Tibial nerve (tissue), 4 donors: ENCODE data around the gene SNX19. TPM values are rescaled to one million over a fixed set of nuclear protein-coding genes. Genes with fewer than 3 reads are reported as not detected.
"Not testable (repeated sequence)": the region's sequence is repeated elsewhere in the genome, so short reads cannot be mapped to it uniquely, and the experiment has no call there.

Source experiments
- DNase-seq, 2 donors: peaks; one replicate each; pipeline ENCODE4 v3.0.0-alpha.2; 2019; ENCODE audit warnings: low spot score in 2 of 2
- H3K27ac ChIP-seq, 4 donors: fragments of 200-600 bp; sonication (generic) in 3 of 4; one replicate each; pipeline ENCODE4 v1.5.1; 2017 to 2019; ENCODE audit warnings: mild to moderate bottlenecking in 1 of 4
- H3K27me3 ChIP-seq, 2 donors: fragments of 200-600 bp; sonication (generic) in 1 of 2; one replicate each; pipeline versions ENCODE4 v1.5.1 to v1.6.0; 2017 to 2019
- H3K36me3 ChIP-seq, 3 donors: fragments of 200-600 bp; sonication (generic); one replicate each; pipeline ENCODE4 v1.5.1; 2018 to 2019
- H3K4me1 ChIP-seq, 4 donors: fragments of 200-600 bp; sonication (generic) in 3 of 4; one replicate each; pipeline ENCODE4 v1.5.1; 2017 to 2019
- H3K4me3 ChIP-seq, 4 donors: fragments of 200-600 bp; sonication (generic) in 3 of 4; one replicate each; pipeline ENCODE4 v1.5.1; 2017 to 2019; ENCODE audit warnings: mild to moderate bottlenecking in 1 of 4, moderate library complexity in 1 of 4
- H3K9me3 ChIP-seq, 4 donors: fragments of 200-600 bp; sonication (generic) in 3 of 4; one replicate each; pipeline ENCODE4 v1.5.1; 2017 to 2019
- EP300 ChIP-seq, 2 donors: sonication (generic); formaldehyde crosslinking; IDR thresholded peaks; one replicate each; pipeline ENCODE4 v1.6.1; 2017; ENCODE audit warnings: antibody characterized with exemption in 2 of 2, mild to moderate bottlenecking in 1 of 2
- POLR2A ChIP-seq, 2 donors: fragments of 450-650 bp; IDR thresholded peaks; one replicate each; pipeline ENCODE4 v1.6.1; 2017; ENCODE audit warnings: antibody characterized with exemption in 2 of 2, mild to moderate bottlenecking in 2 of 2, moderate library complexity in 2 of 2
- WGBS, 2 donors: methylation state at CpG; one replicate each; pipeline ENCODE4 v1.1.5; 2018; 5-methylcytosine and 5-hydroxymethylcytosine counted together
- total RNA-seq, 4 donors: library from RNA; depleted of rRNA; stranded (reverse); fragments of >200 nt; gene quantifications; one replicate each; pipeline ENCODE4 v1.1.0, GENCODE V29; 2016
- TF ChIP-seq, protein P1 (sequence below), 5 experiments: fragments of 200-600 bp in 3 of 5; fragments of 450-650 bp in 2 of 5; sonication (generic) in 3 of 5; IDR thresholded peaks; one replicate each; pipeline ENCODE4 v1.5.1; 2016 to 2019; ENCODE audit warnings: antibody characterized with exemption in 5 of 5, mild to moderate bottlenecking in 3 of 5, moderate library complexity in 2 of 5

Gene SNX19
- total RNA-seq, 4 donors from 2014 or later, result 94.2 to 141 (median 105) TPM

- no peak for TF ChIP-seq POLR2A (IDR thresholded peaks at IDR 0.05)
- no peak for TF ChIP-seq EP300 (IDR thresholded peaks at IDR 0.05)
- TF ChIP-seq, protein P1, sequence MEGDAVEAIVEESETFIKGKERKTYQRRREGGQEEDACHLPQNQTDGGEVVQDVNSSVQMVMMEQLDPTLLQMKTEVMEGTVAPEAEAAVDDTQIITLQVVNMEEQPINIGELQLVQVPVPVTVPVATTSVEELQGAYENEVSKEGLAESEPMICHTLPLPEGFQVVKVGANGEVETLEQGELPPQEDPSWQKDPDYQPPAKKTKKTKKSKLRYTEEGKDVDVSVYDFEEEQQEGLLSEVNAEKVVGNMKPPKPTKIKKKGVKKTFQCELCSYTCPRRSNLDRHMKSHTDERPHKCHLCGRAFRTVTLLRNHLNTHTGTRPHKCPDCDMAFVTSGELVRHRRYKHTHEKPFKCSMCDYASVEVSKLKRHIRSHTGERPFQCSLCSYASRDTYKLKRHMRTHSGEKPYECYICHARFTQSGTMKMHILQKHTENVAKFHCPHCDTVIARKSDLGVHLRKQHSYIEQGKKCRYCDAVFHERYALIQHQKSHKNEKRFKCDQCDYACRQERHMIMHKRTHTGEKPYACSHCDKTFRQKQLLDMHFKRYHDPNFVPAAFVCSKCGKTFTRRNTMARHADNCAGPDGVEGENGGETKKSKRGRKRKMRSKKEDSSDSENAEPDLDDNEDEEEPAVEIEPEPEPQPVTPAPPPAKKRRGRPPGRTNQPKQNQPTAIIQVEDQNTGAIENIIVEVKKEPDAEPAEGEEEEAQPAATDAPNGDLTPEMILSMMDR (IDR thresholded peaks at IDR 0.05), result no peak
- Histone ChIP-seq H3K36me3 (no peaks in the 10 kb centered on the region), H3K4me1 (peaks cover 0 to 17% (median 3%) of the 10 kb centered on the region in 4 donors), H3K4me3 (no peak overlapping the region), H3K9me3 (no peaks in the 10 kb centered on the region), H3K27ac (no peak overlapping the region), H3K27me3 (no peaks in the 10 kb centered on the region)
- no peak for DNase-seq
- 20 to 35% methylated on average over 1 of the region's 1 CpG for WGBS, 2 donors
Observed at GRCh38 chr11:130859886-130860285, 56.4 kb downstream of the SNX19 start.

DNA sequence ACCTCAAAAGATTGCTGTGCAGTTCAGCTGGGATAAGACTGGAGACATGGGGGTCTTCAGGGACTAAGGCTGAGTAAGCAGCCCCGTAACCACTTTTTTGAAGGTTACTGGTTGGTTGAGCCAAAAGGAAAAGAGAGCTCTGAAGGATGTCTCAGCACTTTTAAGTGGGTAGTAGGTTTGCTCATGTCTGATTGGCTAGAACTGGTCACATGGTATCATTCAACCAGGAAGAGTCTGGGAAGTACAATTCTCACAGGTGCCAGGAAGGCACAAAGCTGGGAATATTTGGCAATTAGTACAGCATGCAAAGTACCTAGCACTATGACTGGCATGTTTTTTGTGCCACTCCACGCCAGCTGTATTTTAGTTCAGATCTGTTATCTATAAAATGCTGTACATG, 58.1 kb downstream of the SNX19 start:
- no peak for DNase-seq
- no peak overlapping the region for H3K4me3 ChIP-seq
- WGBS, 2 donors, result 90% methylated on average over 2 of the region's 2 CpGs
- no peaks in the 10 kb centered on the region for H3K9me3 ChIP-seq
- H3K27ac ChIP-seq, result no peak overlapping the region
- TF ChIP-seq EP300 (IDR thresholded peaks at IDR 0.05) (no peak), POLR2A (IDR thresholded peaks at IDR 0.05) (no peak)
- TF ChIP-seq, protein P1 (IDR thresholded peaks at IDR 0.05), result no peak
- H3K36me3 ChIP-seq, result no peaks in the 10 kb centered on the region
- peaks cover 0 to 17% (median 3%) of the 10 kb centered on the region in 4 donors for H3K4me1 ChIP-seq
- H3K27me3 ChIP-seq, result no peaks in the 10 kb centered on the region

DNA sequence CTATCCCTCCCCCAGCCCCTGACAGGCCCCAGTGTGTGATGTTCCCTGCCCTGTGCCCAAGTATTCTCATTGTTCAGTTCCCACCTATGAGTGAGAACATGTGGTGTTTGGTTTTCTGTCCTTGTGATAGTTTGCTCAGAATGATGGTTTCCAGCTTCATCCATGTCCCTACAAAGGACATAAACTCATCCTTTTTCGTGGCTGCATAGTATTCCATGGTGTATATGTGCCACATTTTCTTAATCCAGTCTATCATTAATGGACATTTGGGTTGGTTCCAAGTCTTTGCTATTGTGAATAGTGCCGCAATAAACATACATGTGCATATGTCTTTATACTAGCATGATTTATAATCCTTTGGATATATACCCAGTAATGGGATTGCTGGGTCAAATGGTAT, 60.6 kb downstream of the SNX19 start:
- not testable (repeated sequence) for H3K4me3 ChIP-seq, H3K4me1 ChIP-seq, DNase-seq, H3K27me3 ChIP-seq, H3K27ac ChIP-seq, H3K9me3 ChIP-seq, H3K36me3 ChIP-seq
- WGBS, 2 donors, result 81 to 89% methylated on average over 2 of the region's 2 CpGs

GRCh38 chr11:130854483-130854882, 61.8 kb downstream of the SNX19 start:
- no peak overlapping the region for H3K4me3 ChIP-seq
- no peaks in the 10 kb centered on the region for H3K27me3 ChIP-seq
- DNase-seq, result no peak
- 87 to 88% methylated on average over 4 of the region's 4 CpGs for WGBS, 2 donors
- no peaks in the 10 kb centered on the region for H3K36me3 ChIP-seq
- H3K4me1 ChIP-seq, result peaks cover 0 to 2% (median 0%) of the 10 kb centered on the region in 4 donors
- no peaks in the 10 kb centered on the region for H3K9me3 ChIP-seq
- TF ChIP-seq POLR2A (IDR thresholded peaks at IDR 0.05) (no peak), EP300 (IDR thresholded peaks at IDR 0.05) (no peak)
- TF ChIP-seq, protein P1 (IDR thresholded peaks at IDR 0.05), result no peak
- no peak overlapping the region for H3K27ac ChIP-seq

GRCh38 chr11:130852589-130852988, 63.7 kb downstream of the SNX19 start:
- H3K27ac ChIP-seq, result no peak overlapping the region
- 75 to 79% methylated on average over 8 of the region's 8 CpGs for WGBS, 2 donors

More at GRCh38 chr11:130852589-130852988, 63.7 kb downstream of the SNX19 start:
- TF ChIP-seq, protein P1 (IDR thresholded peaks at IDR 0.05), result no peak
- TF ChIP-seq POLR2A (IDR thresholded peaks at IDR 0.05), result no peak
- TF ChIP-seq EP300 (IDR thresholded peaks at IDR 0.05), result no peak
- Histone ChIP-seq H3K4me3 (no peak overlapping the region), H3K4me1 (no peaks in the 10 kb centered on the region), H3K36me3 (no peaks in the 10 kb centered on the region), H3K27me3 (no peaks in the 10 kb centered on the region), H3K9me3 (no peaks in the 10 kb centered on the region)
- DNase-seq, result no peak
